ENCODE measurements around the gene TRIOBP.

TRIOBP gene

DNA sequence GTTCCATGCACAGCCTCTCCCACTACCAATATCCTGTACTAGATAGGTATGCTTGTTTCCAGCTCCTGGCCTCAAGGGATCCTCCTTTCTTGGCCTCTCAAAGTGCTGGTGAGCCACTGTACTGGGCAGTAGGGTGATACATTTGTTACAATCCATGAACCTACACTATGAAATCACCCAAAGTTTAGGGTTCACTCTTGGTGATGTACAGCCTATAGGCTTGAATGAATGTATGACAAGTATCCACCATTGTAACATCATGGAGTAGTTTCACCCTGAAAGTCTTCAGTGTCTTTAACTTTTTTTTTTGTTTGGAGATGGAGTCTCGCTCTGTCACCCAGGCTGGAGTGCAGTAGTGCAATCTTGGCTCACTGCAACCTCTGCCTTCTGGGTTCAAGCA lies 31.8 kb downstream of the TRIOBP start:
- no peak for DNase-seq (ENCODE audit: low read depth)

DNA sequence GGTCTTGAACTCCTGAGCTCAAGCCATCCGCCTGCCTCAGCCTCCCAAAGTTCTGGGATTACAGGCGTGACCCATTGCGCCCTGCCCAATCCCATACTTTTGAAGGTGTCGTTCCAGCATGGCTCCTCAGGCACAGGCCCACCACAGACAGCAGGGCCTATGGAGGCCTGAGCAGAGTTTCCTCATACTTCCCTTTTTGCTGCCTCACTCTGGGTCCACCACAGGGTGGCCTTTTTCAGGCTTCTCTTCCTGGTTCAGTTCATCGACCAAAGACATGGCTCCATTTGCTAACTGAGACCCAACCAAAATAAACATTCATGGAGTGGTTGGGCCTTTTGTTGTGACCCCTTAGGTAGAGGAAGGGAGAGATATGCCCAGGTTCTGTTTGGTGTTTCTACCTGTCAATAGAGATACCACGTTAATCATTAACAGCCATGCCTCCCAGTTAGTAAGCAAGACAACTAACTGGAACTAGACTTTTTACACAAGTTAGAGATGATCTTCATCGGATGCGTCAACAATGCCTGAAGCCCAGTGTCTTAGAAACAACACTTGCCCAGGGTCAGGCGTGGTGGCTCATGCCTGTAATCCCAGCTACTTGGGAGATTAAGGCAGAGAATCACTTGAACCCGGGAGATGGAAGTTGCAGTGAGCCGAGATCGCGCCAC lies 35.1 kb downstream of the TRIOBP start:
- DNase-seq (ENCODE audit: low read depth), result no peak

DNA sequence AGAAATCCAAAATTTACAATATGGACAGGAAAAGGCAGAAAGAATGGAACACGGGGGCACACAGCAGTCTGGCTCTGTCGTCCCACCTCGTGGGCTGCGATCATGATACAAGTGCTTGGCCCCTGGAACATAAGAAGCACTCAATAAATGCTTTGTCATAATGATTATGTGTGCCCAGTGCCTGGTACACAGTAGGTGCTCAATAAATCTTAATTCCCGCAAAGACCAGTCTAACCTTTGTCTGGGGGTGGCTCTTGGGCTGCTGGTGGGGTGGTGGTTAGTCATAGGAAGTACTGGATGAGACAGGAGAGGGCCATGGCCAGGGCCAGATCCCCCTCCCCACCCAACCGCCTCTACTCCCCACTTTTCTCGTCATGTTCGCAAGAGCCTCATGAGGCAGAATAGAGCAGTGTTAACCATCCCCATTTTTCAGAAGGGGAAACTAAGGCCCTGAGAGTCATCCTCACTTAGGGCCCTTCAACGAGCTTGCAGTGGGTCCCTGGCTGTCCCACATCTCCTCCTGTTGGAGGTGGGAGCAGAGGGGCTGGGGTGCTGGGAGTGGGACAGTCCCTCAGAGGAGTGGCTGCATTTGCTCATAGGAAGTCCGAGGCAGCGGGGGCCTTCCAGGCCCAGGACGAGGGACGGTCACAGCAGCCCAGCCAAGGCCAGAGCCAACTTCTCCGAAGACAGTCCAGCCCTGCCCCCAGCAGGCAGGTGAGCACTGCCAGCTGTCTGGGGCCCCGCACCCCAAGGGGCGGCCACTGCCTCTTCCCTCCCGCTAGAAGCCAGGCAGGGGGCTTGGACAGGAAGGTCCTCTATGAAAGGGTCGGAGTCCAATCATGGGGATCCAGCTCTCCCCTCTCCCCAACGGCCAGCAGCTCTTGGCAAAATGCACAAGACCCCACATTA lies 36.1 kb downstream of the TRIOBP start:
- DNase-seq (ENCODE audit: low read depth), result no peak

DNA sequence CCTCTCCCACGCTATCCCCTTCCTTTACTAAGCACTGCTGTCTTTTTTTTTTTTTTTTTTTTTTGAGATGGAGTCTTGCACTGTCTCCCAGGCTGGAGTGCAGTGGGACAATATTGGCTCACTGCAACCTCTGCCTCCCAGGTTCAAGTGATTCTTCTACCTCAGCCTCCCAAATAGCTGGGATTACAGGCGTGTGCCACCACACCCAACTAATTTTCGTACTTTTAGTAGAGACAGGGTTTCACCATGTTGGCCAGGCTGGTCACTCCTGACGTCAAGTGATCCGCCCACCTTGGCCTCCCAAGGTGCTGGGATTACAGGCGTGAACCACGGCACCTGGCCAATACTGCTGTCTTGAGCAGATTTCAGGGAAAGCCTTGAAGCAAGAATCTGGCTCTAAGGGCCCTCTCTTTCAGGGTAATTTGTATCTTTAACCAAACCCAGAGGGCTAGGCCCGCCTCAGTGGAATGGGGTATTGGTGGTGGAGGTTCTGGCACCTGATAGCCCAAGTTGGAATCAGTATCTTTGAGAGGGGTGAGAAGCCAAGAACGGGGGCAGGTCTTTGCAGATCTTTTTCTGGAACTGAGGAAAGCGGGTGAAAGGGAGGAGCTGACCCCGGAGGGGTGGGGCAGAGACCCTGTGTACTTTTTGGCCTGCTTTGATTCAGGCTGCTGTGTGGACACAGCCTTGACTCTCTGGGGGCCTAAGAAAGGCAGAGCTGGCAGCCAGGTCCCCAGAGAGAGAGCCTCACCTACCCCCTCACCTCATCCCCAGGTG lies 37.0 kb downstream of the TRIOBP start:
- no peak for DNase-seq (ENCODE audit: low read depth)

DNA sequence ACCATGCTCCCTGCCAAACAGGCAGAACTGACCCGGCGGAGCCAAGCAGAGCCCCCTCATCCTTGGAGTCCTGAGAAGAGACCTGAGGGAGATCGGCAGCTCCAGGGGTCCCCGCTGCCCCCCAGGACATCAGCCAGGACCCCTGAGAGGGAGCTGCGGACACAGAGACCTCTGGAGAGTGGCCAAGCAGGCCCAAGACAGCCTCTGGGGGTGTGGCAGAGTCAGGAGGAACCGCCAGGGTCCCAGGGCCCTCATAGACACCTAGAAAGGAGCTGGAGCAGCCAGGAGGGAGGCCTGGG lies 37.5 kb downstream of the TRIOBP start:
- DNase-seq (ENCODE audit: low read depth), result no peak

DNA sequence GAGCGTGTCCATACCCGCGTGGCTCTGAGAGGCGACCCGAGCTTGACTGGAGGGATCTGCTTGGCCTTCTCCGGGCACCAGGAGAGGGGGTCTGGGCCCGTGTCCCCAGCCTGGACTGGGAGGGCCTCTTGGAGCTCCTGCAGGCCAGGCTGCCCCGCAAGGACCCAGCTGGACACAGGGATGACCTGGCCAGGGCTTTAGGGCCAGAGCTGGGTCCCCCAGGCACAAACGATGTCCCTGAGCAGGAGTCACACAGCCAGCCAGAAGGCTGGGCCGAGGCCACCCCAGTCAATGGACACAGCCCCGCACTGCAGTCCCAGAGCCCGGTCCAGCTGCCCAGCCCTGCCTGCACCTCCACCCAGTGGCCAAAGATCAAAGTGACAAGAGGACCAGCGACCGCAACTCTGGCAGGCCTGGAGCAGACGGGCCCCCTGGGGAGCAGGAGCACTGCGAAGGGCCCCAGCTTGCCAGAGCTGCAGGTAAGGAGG lies 38.2 kb downstream of the TRIOBP start:
- DNase-seq (ENCODE audit: low read depth), result no peak

DNA sequence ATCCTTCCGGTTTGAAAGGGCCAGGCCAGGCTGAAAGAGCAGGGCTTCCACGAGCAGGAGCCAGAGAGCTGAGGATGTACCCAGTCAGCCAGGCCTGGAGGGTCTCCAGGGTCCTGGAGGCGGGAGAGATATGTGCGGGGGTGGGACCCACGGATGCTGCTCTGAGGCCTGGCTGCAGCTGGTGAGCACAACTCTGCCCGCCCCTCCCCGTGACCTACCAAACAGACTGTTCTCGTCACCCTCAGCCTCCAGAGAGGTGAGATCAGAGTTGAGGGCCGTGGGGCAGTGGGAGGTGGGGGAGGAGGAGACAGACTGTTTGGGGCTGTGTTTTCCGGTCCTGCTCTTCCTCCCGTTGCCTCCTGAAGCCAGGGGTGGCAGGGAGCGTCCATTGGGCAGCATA lies 42.2 kb downstream of the TRIOBP start:
- no peak for DNase-seq (ENCODE audit: low read depth)

DNA sequence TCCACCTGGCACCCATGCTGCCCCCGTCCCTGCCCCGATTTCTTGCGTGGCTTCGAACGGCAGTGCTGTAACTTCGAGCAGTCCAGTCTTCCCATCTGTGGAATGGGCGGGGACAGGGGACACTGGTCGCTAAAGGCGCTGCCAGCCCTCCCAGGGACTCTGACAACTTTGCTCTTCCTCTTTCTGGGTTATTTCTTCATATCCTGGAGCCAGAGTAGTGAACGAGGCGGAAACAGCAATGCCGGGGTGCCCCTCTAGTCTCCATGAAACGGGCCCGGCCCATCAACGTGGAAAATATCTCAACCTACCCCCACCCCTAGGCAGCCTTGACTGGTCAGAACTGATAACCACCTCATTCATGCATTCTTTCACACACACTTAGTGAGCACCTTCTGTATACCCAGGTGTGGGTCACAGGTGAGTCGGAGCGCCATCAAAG lies 42.8 kb downstream of the TRIOBP start:
- DNase-seq (ENCODE audit: low read depth), result no peak

DNA sequence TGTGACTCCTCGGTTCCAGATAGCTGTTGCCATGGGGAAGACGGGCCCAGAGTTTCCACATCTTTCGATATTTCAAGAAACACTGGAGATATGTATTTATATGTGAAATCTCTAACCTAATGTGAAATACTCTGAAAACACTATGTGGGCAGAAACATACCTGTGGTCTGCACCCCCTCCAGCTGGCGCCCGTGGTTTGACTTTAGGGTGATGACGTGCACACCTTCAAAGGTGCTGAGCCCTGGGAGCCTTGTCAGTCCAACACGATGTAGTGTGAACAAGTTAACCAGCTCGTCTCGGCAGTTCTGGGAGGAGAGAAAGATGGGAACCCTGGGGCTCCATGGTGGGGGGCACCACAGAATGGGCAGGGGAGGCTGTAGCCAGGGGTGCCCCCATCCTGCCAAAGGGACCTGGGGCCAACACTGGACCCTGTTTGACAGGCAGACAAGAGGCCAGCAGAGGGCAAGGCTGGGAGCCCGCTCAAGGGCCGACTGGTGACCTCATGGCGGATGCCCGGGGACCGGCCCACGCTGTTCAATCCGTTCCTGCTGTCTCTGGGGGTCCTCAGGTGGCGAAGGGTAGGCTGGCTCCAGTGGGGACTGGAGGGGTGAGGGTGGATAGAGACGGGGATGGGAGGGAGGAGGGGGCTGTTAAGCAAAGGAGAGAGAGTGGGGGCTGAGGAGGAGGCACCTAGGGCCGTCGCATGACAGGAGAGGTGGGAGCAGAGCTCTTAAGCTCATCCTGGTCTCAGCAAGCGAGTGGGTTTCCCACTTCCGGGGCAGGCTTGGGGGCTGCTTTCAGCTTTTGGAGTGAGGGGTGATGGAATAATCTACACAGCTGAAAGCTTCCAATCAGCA lies 43.8 kb downstream of the TRIOBP start:
- DNase-seq (ENCODE audit: low read depth), result no peak

DNA sequence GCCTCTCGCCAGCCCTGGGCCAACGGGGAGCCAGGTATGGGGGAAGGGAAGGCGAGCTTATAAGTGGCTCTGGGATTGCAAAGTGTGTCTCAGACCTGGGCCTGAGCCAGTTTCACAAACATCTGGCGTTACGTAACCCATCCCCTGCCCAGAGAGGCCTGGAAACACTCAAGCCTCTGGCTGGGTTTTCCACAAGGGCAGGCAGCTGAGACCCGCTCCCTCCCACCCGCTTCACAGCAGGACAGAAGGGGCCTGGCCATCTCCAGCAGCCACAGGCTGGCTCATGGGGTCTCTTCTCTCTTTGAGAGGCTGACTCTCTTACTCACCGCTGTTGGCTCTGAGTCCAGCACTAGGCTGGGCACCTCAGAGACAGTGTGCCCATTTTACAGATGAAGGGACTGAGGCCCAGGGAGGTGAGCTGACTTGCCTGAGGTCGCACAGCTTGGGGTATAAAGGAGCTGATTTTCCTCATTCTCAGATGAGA lies 44.5 kb downstream of the TRIOBP start:
- DNase-seq (ENCODE audit: low read depth), result no peak

DNA sequence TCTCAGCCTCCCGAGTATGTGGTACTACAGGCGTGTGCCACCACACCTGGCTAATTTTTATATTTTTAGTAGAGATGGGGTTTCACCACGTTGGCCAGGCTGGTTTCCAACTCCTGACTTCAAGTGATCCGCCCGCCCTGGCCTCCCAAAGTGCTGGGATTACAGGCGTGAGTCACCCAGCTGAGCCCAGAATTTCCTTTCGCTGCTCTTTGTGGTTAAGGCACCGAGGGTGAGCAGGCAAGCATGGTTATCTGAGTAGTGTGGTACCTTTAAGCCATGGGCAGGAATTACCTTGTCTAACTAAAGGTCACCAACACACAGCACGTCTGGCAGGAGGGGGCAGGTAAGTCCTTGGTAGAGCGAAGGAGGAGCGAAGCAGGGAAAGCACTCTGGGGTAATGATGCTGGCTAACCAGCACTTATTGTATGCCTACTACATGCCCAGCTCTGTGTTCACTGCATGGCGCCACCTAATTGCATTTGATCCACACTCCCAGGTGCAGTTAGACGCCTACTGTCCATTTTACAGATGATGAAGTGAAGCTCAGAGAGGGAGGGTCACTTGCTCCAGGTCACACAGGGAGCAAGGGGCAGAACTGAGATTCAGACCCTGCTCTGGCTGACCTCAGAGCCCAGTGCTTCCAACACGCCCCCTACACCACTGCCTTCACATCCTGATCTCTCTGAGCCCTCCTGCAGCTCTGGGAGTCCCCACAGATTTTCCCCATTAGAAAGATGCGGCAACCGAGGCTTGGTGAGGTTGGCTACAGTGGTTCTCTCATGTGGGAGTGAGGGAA lies 45.7 kb downstream of the TRIOBP start:
- DNase-seq (ENCODE audit: low read depth), result no peak

DNA sequence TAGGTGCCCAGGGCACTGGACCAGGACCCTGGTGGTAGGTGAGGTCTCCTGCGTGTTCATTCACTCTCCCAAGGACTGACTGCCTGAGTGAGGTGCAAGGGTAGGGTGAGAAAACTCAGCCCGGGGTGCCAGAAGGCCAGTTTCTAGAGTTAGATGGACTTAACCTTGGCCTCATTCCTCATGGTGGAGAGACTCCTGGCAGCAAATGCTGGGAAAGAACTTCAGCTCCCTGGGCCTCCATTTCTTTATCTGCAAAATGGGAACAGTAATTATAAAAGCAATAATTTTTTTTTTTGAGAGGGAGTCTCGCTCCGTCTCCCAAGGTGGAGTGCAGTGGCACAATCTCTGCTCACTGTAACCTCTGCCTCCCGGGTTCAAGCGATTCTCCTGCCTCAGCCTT lies 47.7 kb downstream of the TRIOBP start:
- no peak for DNase-seq (ENCODE audit: low read depth)

DNA sequence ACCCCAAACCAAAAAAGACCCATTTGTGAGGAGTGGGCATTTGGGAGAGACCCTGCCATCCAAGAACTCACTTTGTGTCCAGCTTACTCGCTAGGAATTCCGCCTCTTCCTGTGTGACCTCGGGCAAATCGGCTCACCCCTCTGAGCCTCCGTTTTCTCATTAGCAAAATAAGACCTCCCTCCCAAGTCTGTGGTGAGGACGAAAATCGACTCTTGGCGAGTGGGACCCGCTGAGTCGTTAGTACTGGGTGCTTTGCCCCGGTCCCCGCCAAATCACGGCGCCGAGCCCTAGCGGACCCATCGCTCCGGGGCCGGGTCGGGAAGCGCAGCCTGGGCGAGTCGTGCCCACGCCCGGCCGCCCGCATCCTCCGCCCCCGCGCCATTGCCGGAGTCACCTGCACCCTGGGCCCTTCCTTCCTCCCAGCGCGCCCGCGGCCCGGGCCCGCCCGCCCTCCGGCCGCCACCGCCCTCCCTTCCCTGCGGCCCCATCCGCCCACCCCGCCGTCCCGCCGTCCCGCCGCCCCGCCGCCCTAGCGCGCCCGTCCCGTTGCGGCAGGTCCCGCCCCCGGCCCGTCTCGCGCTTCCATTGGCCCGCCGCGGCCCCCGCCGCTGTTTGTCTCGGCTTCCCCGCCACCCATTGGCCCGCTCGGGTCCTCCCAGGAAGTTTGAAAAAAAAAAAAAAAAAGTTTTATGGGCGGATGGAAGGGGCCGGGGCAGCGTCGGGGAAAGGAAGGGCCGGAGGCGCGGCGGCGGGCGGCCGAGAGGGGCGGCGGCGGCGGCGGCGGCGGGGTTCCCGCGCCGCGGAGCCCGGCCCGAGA lies 48.9 kb downstream of the TRIOBP start:
- peak; percentile 82 for DNase-seq (ENCODE audit: low read depth)

DNA sequence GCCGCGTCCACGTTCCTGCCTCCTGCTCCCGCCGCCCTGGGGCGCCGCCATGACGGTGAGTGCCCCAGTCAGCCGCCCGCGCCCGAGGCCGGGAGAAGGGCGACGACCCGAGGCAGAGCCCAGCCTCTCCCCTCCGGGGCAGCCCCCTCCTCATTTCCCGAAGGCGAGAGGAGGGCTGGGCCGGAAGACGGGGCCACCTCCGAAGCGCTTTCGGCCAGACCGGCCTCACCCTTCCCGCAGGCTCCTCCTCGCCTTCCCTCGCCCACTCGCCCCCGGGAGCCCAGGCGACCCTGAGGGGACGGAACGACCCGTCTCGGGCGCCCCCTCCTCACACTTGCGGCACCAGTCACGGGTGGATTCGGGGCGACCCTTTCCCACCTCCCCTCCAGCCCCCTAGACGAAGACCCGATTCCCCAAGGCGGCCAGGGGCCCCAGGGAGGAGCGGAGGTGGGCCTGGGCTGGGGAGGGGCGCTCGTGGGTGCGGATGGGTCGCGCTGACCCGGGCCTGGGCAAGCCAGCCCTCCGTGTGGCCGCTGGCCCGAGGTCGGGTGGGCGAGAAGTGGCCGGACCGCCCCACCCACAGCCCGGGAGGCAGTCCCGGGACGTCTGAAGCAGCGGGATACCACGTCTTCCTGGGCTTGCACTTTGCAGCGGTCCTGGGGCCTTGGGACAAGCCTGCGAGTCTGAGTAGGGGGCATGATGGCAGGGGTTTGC lies 49.7 kb downstream of the TRIOBP start:
- DNase-seq (ENCODE audit: low read depth), result no peak

DNA sequence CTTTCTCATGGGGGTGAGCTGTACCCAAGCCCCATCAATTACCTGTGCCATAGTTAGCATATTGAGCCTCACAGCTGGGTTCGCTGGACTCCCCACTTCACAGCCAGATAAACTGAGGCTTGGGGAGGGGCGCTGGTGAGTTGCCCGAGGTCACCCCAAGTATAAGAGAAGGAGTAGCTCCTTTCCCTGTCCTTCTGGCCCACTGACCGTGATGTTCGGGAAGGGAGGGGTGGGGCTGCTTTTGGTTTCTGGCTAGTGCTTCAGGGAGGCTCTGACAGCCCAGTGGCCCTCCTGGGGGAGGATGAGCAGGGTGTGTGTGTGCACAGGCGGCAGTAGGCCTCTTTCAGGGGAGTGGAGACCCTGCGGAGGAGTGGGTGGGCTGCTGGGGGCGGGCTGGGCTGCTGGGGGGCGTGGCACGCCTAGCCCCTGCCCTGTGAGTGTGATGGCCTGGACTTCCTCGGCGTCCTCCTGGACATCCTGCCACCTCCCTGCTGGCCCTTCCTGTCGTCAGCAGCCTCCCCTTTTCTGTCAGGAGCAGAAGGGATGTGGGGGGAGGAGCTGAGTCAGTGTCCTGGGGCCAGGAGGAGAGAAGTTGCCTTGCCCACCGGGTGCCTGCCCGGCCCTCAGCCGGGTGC lies 50.3 kb downstream of the TRIOBP start:
- DNase-seq (ENCODE audit: low read depth), result no peak

DNA sequence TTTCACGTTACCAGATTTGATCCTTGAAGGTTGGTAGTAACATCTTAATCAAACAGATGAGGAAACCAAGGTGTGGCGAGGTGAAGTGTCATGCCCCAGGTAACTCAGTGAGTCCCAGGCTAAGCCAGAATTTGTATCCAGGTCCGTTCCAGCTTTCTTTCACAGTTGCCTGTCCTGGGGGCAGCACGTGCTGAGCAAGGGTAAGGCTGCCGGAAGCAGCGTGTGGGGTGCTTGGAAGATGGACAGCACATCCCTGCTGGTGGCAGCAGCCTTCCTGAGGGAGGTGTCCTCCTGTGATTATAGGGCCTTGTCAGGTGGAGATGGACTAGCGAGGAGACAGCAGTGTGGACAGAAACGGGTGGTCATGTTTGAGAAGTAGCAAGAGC lies 50.9 kb downstream of the TRIOBP start:
- no peak for DNase-seq (ENCODE audit: low read depth)

DNA sequence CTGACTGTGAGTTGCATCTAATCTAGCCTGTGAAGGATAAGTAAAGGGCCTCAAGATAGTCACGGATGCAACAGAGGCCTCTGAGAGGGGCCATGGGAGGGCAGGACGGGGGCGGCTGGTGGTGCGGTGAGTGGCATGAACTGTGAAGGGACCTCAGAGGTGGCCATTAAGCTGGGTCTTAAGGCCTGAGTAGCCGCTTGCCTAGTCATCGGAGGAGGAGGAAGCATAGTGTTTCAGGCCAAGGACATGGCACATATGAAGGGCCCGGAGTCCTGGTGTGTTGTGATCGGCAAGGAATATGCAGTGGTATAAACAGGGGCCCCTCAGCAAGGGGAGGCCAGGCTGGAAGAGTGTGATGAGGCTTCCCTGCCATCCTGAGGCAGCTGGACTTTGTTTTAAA lies 51.8 kb downstream of the TRIOBP start:
- DNase-seq (ENCODE audit: low read depth), result no peak

DNA sequence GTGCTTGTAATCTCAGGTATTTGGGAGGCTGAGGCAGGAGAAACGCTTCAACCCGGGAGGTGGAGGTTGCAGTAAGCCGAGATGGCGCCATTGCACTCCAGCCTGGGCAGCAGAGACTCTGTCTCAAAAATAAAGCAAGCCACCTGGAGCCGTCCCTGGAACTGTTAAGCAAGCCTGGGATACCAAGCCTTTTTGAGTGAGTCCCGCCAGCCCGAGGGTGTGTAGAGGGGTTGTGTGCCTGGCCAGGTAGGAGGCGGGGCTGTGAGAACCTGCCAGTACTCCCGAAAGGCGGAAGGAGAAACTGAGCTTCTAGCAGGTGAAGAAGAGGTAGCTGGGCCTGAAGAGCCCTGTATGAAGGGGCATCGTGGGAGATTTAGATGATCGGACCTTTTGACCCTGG lies 52.4 kb downstream of the TRIOBP start:
- no peak for DNase-seq (ENCODE audit: low read depth)
